Hepatocyte (in vitro differentiated cells): Measurements from ENCODE around the gene RNF121.

Experiments used
- EZH2phosphoT487 ChIP-seq: fragments of 200-600 bp; sonication (generic); IDR thresholded peaks from one replicate; pipeline ENCODE4 v1.6.1; 2018; ENCODE audit warnings: antibody characterized with exemption, mild to moderate bottlenecking, low read depth, moderate library complexity; ENCODE audit not compliant: unreplicated experiment, severe bottlenecking
- TF ChIP-seq, protein P1 (sequence below): fragments of 200-600 bp; sonication (generic); IDR thresholded peaks from 2 replicates; pipeline ENCODE4 v1.5.1; 2016; ENCODE audit warnings: antibody characterized with exemption, mild to moderate bottlenecking; ENCODE audit not compliant: poor library complexity

DNA sequence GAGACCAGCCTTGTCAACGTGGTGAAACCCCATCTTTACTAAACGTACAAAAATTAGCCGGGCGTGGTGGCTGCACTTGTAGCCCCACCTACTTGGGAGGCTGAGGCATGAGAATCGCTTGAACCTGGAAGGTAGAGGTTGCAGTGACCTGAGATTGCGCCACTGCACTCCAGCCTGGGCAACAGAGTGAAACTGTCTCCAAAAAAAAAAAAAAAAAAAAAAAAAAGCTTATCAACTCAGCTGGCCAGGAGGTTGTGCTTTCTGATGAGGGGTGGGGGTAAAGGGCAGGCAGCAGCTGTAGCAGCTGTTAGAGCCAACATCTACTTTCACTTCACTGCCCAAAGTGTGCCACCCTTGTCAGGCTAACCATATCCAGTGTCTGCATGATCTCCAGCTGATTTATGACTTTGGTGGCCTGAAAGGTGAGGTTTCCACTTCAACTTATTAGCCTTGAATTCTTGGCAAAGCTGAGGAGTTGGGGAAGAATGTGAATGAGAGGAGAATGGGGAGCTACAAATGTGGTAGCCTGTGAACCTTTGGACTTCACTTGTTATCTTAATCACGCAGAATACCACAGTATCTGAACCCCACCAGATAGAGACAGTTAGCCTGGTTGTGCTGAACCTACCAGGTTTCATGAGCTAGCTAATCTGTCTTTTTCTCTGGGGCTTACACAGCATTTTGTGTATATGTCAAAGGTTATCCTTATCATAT is 19.6 kb downstream of the RNF121 start:
- TF ChIP-seq, protein P1, sequence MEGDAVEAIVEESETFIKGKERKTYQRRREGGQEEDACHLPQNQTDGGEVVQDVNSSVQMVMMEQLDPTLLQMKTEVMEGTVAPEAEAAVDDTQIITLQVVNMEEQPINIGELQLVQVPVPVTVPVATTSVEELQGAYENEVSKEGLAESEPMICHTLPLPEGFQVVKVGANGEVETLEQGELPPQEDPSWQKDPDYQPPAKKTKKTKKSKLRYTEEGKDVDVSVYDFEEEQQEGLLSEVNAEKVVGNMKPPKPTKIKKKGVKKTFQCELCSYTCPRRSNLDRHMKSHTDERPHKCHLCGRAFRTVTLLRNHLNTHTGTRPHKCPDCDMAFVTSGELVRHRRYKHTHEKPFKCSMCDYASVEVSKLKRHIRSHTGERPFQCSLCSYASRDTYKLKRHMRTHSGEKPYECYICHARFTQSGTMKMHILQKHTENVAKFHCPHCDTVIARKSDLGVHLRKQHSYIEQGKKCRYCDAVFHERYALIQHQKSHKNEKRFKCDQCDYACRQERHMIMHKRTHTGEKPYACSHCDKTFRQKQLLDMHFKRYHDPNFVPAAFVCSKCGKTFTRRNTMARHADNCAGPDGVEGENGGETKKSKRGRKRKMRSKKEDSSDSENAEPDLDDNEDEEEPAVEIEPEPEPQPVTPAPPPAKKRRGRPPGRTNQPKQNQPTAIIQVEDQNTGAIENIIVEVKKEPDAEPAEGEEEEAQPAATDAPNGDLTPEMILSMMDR: no peak
- no peak for TF ChIP-seq EZH2phosphoT487
